Bronchial epithelial cell (primary cell): Measurements from ENCODE around the gene CCDC85C. TPM values are rescaled to one million over a fixed set of nuclear protein-coding genes. Genes with fewer than 3 reads are reported as not detected.

ENCODE experiments used
- DNase-seq: peaks from one replicate; pipeline ENCODE4 v3.0.0-alpha.2; 2010; ENCODE audit warnings: low read depth
- FAIRE-seq: peaks from 2 replicates; lab custom pipeline; 2011; peaks lifted over from hg19 to GRCh38; lab: Jason Lieb, UNC
- H3K27me3 ChIP-seq: 2 replicates; pipeline ENCODE4 v1.5.1; 2011; ENCODE audit warnings: low read length; ENCODE audit not compliant: control insufficient read depth, insufficient read depth
- H3K36me3 ChIP-seq: 2 replicates; pipeline ENCODE4 v1.5.1; 2011; ENCODE audit warnings: low read length; ENCODE audit not compliant: control insufficient read depth, insufficient read depth
- H3K4me3 ChIP-seq: 2 replicates; pipeline ENCODE4 v1.5.1; 2011; ENCODE audit warnings: mild to moderate bottlenecking, low read depth, low read length, control low read depth
- CTCF ChIP-seq: IDR thresholded peaks from 2 replicates; pipeline ENCODE4 v1.5.1; 2011; ENCODE audit warnings: mild to moderate bottlenecking, moderate library complexity, low read length, control low read depth, inconsistent platforms; ENCODE audit not compliant: insufficient read depth, severe bottlenecking
- total RNA-seq: library from RNA; depleted of rRNA; stranded (reverse); fragments of >200 nt; gene quantifications from 2 replicates; pipeline ENCODE4 v1.2.1, GENCODE V29; 2014

CCDC85C gene
- total RNA-seq, 1 donor from 2014 or later = 26.6 TPM

GRCh38 chr14:99507860-99508640 is 96.0 kb downstream of the CCDC85C start:
- peaks cover 31% of the 10 kb centered on the region for H3K36me3 ChIP-seq
- H3K4me3 ChIP-seq = no peak overlapping the region
- DNase-seq = no peak
- H3K27me3 ChIP-seq = no peaks in the 10 kb centered on the region
- no peak for TF ChIP-seq CTCF
- no peak for FAIRE-seq

- FAIRE-seq (no peak), DNase-seq (no peak)
- no peak for TF ChIP-seq CTCF
- Histone ChIP-seq H3K27me3 (no peaks in the 10 kb centered on the region), H3K4me3 (no peak overlapping the region), H3K36me3 (peaks cover 37% of the 10 kb centered on the region)
These were observed 97.7 kb downstream of the CCDC85C start for GRCh38 chr14:99506276-99506675.

- no peak overlapping the region for H3K4me3 ChIP-seq
- TF ChIP-seq CTCF = no peak
- DNase-seq (no peak), FAIRE-seq (no peak)
- peaks cover 37% of the 10 kb centered on the region for H3K36me3 ChIP-seq
- no peaks in the 10 kb centered on the region for H3K27me3 ChIP-seq
These were observed 98.9 kb downstream of the CCDC85C start for GRCh38 chr14:99505089-99505488.

GRCh38 chr14:99503848-99504453 is 100.1 kb downstream of the CCDC85C start:
- DNase-seq (no peak), FAIRE-seq (no peak)
- Histone ChIP-seq H3K4me3 (no peak overlapping the region), H3K27me3 (no peaks in the 10 kb centered on the region), H3K36me3 (peaks cover 29% of the 10 kb centered on the region)
- TF ChIP-seq CTCF = no peak

- no peak for FAIRE-seq
These were observed 101.0 kb downstream of the CCDC85C start for GRCh38 chr14:99502989-99503421.

More at GRCh38 chr14:99502989-99503421, 101.0 kb downstream of the CCDC85C start:
- Histone ChIP-seq H3K4me3 (no peak overlapping the region), H3K27me3 (no peaks in the 10 kb centered on the region), H3K36me3 (peaks cover 33% of the 10 kb centered on the region)
- no peak for DNase-seq
- TF ChIP-seq CTCF = no peak
